Thyroid gland (tissue), 4 donors: ENCODE results near the gene HLF.

Experiments
- POLR2A ChIP-seq, 2 donors: fragments of 450-650 bp; IDR thresholded peaks; one replicate each; pipeline ENCODE4 v1.6.1; 2017; ENCODE audit warnings: antibody characterized with exemption in 2 of 2, mild to moderate bottlenecking in 2 of 2, moderate library complexity in 1 of 2
- TF ChIP-seq, protein P1 (sequence below), 6 experiments: fragments of 200-600 bp in 3 of 6; fragments of 450-650 bp in 3 of 6; sonication (generic) in 3 of 6; IDR thresholded peaks; one replicate each; pipeline ENCODE4 v1.5.1; 2016 to 2019; ENCODE audit warnings: antibody characterized with exemption in 6 of 6, mild to moderate bottlenecking in 2 of 6, inconsistent platforms in 1 of 6, moderate library complexity in 1 of 6

DNA sequence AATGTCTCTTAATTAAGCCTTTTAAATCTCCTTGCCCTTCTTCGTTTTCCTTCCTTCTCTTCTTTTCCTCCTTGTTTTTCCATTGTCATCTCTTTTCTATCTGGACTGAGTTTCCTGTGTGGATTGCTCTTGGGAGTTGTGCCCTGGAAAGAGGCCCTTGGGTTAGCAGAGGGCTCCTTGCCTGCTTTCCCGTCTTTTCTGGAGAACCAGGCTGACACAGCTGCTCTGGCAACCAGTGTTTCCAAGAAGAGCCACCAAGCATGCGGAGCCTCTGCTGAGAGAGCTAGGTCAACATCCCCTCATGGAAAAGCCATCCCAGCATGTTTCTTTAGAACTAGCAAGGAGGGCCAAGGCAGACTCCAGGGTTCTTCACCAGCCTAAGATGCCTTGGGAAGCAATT, 75.4 kb downstream of the HLF start:
- TF ChIP-seq, protein P1, sequence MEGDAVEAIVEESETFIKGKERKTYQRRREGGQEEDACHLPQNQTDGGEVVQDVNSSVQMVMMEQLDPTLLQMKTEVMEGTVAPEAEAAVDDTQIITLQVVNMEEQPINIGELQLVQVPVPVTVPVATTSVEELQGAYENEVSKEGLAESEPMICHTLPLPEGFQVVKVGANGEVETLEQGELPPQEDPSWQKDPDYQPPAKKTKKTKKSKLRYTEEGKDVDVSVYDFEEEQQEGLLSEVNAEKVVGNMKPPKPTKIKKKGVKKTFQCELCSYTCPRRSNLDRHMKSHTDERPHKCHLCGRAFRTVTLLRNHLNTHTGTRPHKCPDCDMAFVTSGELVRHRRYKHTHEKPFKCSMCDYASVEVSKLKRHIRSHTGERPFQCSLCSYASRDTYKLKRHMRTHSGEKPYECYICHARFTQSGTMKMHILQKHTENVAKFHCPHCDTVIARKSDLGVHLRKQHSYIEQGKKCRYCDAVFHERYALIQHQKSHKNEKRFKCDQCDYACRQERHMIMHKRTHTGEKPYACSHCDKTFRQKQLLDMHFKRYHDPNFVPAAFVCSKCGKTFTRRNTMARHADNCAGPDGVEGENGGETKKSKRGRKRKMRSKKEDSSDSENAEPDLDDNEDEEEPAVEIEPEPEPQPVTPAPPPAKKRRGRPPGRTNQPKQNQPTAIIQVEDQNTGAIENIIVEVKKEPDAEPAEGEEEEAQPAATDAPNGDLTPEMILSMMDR (IDR thresholded peaks at IDR 0.05), result no peak
- no peak for TF ChIP-seq POLR2A (IDR thresholded peaks at IDR 0.05)
